GM12875 (cell line): ENCODE results near the gene CCDC178.

Experiments
- H3K4me3 ChIP-seq: one replicate; pipeline ENCODE4 v1.5.1; 2011; ENCODE audit warnings: low read depth, low read length, control low read depth
- TF ChIP-seq, protein P1 (sequence below): IDR thresholded peaks from 2 replicates; pipeline ENCODE4 v1.5.1; 2011; ENCODE audit warnings: low read depth, mild to moderate bottlenecking, control low read depth, inconsistent platforms, low read length, moderate library complexity, borderline replicate concordance; ENCODE audit not compliant: insufficient read depth

The CCDC178 gene

DNA sequence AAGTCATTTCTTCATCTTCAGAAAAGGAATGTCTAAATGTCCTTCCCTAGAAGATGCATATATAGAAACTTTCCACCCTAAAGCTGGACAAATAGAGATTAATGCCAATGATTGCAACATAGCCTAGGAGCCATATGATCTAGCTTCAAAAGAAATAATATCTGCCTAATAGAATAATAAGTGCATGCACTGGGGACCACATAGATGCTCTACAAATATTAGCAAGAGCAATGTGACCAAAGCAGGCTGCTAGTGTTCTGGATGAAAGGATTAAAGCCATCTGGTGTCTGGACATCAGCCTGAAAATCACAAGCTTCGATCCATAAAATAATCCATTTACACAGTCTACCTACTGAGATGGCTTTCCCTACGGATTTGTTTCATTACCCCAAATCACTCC, 387.6 kb downstream of the CCDC178 start:
- TF ChIP-seq, protein P1, sequence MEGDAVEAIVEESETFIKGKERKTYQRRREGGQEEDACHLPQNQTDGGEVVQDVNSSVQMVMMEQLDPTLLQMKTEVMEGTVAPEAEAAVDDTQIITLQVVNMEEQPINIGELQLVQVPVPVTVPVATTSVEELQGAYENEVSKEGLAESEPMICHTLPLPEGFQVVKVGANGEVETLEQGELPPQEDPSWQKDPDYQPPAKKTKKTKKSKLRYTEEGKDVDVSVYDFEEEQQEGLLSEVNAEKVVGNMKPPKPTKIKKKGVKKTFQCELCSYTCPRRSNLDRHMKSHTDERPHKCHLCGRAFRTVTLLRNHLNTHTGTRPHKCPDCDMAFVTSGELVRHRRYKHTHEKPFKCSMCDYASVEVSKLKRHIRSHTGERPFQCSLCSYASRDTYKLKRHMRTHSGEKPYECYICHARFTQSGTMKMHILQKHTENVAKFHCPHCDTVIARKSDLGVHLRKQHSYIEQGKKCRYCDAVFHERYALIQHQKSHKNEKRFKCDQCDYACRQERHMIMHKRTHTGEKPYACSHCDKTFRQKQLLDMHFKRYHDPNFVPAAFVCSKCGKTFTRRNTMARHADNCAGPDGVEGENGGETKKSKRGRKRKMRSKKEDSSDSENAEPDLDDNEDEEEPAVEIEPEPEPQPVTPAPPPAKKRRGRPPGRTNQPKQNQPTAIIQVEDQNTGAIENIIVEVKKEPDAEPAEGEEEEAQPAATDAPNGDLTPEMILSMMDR, result no peak
- no peak overlapping the region for H3K4me3 ChIP-seq

DNA sequence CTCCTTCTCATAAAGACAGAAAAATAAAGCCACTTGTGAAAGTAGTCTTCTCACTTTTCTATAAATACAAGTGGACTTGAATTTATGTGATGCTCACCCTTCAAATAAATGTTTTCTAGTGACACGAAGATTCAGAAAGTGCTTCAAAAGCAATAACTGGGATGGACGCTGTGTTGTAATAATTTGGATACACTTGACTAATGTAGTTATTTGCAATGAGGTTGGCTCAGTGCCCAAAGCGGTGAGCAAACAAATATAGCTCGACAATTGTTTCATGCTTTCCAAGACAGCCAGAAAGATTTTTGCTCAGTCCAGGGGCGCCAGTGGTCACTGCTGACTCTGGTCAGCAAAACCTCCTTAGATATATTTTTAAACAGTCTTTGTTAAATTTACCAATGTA, 389.1 kb downstream of the CCDC178 start:
- no peak overlapping the region for H3K4me3 ChIP-seq
- TF ChIP-seq, protein P1, result no peak

DNA sequence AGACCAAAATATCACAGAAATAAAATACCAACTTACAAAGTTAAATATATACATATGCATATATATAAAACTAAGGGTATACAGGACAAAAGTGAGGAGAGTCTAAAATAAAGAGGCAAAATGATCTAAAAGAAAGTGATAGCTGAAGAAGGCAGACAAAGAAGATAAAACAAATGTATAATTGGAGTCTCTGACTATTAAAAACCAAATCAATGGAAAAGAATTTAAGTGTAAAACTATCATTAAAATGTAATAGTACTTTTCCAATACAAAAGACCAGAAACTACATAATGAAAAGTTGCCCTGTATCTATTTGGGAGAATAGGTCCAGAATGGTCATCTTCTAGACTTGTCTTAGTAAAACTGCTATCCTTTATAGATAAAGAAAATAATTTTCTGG, 400.3 kb downstream of the CCDC178 start:
- TF ChIP-seq, protein P1, result no peak
- no peak overlapping the region for H3K4me3 ChIP-seq

DNA sequence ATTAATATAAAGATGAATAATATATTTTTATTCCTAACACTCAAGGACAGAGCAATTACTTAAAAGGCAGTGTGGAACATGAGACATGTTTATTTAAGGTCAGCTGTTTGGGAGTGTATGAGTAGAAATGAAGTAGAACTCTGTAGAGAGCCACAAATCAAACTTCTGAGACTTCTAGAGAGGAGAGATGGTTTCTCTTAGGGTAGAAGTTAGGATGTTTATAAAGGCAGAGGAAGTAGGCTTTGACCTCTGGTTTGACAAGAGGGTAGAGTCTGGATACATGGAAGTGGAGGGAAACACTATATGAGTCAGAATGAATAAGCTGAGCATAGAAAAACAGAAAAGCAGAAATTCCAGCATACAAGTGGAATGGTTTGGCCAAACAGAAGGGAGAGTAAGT, 405.6 kb downstream of the CCDC178 start:
- no peak overlapping the region for H3K4me3 ChIP-seq
- TF ChIP-seq, protein P1, result no peak

DNA sequence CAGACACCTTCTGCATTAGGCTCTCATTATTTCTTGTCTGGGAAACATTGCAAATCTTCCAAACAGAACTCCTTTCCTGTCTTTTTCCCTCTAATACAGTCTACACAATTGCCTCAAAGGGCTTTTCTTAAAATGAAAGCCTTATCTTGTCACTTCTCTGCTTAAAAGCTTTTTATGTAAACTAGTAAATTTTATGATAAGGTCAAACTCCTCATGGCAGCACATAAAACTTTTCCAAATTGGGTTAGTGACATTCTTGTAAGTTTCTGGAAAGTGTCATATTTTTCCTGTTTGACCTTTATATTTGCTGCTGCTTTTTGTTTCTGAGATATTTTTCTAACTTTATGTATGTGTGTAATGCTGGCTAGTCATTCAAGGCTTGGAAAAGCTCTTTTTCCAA, 406.3 kb downstream of the CCDC178 start:
- TF ChIP-seq, protein P1, result no peak
- H3K4me3 ChIP-seq, result no peak overlapping the region

DNA sequence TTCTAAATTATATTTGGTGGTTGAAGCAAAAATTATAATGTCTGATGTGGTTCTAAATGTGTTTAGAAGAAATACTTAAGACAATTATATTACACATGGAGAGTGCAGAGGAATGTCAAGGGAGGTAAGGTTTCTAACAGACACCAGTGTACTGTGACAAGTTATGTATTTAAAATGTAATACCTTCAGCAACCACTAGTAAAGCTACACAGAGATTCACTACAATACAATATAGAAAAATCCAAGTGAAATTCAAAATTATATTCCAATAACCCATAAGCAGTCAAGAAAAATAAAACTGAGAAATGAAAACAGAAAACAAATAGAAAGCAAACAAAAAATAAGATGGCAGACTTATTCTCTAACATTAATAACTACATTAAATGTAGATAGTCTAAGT, 418.2 kb downstream of the CCDC178 start:
- TF ChIP-seq, protein P1, result no peak
- H3K4me3 ChIP-seq, result no peak overlapping the region

DNA sequence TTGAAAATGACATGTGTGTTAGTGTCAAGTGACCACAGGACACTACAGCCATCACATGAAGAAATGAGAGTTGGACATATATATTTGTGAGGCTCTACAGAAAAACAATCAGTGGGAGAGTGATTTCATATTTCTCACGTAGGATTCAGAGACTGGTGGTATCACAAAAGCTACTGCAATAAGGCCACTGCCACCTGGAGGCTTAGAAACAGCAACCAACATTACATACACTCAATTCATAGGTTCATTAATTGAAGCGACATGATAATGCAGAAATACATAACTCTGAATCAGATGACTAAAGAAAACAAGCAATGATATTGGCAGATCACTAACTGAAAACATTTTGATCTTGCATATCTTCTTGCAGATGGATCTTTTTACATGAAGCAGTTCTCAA, 419.6 kb downstream of the CCDC178 start:
- TF ChIP-seq, protein P1, result no peak

More for the DNA sequence above, 419.6 kb downstream of the CCDC178 start:
- H3K4me3 ChIP-seq, result no peak overlapping the region
